Astrocyte of the spinal cord (primary cell): ENCODE data around the gene GLT8D2.

Experiments
- DNase-seq: peaks from one replicate; pipeline ENCODE4 v3.0.0; 2011; ENCODE audit warnings: low read depth, low spot score
- H3K4me3 ChIP-seq: 2 replicates; pipeline ENCODE4 v1.5.1; 2011; ENCODE audit warnings: low read depth, mild to moderate bottlenecking, low read length, moderate library complexity
- in situ Hi-C: cut with HindIII; loops from 2 replicates; pipeline ENCODE4 v1.10.0; 2017; ENCODE audit warnings: low sequenced_read_pairs
- TF ChIP-seq, protein P1 (sequence below): IDR thresholded peaks from 2 replicates; pipeline ENCODE4 v1.5.1; 2012; ENCODE audit warnings: low read depth, mild to moderate bottlenecking, low read length, inconsistent platforms

Gene GLT8D2

DNA sequence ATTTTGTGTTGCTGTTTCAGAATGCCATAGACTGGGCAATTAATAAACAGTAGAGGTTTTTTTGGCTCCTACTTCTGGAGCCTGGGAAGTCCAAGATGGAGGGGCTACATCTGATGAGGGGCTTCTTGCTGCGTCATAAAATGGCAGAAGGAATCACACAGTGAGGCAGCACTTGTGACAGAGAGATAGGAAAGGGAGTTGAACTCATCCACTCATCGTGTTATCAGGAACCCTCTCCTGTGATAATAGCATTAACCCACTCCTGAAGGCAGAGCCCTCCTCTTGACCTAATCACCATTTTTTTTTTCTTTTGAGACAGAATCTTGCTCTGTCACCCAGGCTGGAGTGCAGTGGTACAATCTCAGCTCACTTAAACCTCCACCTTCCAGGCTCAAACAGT is 74.6 kb downstream of the GLT8D2 start:
- DNase-seq = no peak
- no peak overlapping the region for H3K4me3 ChIP-seq
- in situ Hi-C loops = no loop called here
- TF ChIP-seq, protein P1, sequence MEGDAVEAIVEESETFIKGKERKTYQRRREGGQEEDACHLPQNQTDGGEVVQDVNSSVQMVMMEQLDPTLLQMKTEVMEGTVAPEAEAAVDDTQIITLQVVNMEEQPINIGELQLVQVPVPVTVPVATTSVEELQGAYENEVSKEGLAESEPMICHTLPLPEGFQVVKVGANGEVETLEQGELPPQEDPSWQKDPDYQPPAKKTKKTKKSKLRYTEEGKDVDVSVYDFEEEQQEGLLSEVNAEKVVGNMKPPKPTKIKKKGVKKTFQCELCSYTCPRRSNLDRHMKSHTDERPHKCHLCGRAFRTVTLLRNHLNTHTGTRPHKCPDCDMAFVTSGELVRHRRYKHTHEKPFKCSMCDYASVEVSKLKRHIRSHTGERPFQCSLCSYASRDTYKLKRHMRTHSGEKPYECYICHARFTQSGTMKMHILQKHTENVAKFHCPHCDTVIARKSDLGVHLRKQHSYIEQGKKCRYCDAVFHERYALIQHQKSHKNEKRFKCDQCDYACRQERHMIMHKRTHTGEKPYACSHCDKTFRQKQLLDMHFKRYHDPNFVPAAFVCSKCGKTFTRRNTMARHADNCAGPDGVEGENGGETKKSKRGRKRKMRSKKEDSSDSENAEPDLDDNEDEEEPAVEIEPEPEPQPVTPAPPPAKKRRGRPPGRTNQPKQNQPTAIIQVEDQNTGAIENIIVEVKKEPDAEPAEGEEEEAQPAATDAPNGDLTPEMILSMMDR = no peak

GRCh38 chr12:103973909-103974308 is 76.1 kb downstream of the GLT8D2 start:
- H3K4me3 ChIP-seq = no peak overlapping the region
- in situ Hi-C loops = no loop called here
- DNase-seq = no peak
- TF ChIP-seq, protein P1 = no peak

GRCh38 chr12:103969391-103969790 is 80.6 kb downstream of the GLT8D2 start:
- H3K4me3 ChIP-seq = no peak overlapping the region
- TF ChIP-seq, protein P1 = no peak
- in situ Hi-C loops = no loop called here
- DNase-seq = no peak

- TF ChIP-seq, protein P1 = no peak
- H3K4me3 ChIP-seq = peak overlapping the region; percentile 71
- in situ Hi-C loops = no loop called here
- peak; percentile 8 for DNase-seq
These were observed 83.3 kb downstream of the GLT8D2 start for GRCh38 chr12:103966736-103967135.

GRCh38 chr12:103965590-103966504 is 84.1 kb downstream of the GLT8D2 start, which contains the start of gene TDG:
TDG (plus strand) TSS chr12:103965872; CDS start chr12:103966038, 166 bp downstream.
- peak; percentile 99 for DNase-seq
- in situ Hi-C loops = no loop called here
- TF ChIP-seq, protein P1 = no peak
- peak within 1 kb of the TSS; percentile 71 for H3K4me3 ChIP-seq

GRCh38 chr12:103965255-103965589 is 84.8 kb downstream of the GLT8D2 start:
- peak overlapping the region; percentile 71 for H3K4me3 ChIP-seq
- TF ChIP-seq, protein P1 = no peak
- in situ Hi-C loops = no loop called here
- no peak for DNase-seq
